Ascending aorta (tissue), 2 donors: ENCODE results near the gene UBE2C. TPM values are rescaled to one million over a fixed set of nuclear protein-coding genes. Genes with fewer than 3 reads are reported as not detected.
A peak's percentile ranks its signal among the peaks of the same experiment; 100 is the strongest.
"Not testable (repeated sequence)": the region's sequence is repeated elsewhere in the genome, so short reads cannot be mapped to it uniquely, and the experiment has no call there.

ENCODE experiments used
- DNase-seq, 2 donors: peaks; one replicate each; pipeline ENCODE4 v3.0.0-alpha.2; 2019; ENCODE audit warnings: low spot score in 2 of 2
- H3K27ac ChIP-seq, 2 donors: fragments of 200-600 bp; sonication (generic); one replicate each; pipeline ENCODE4 v1.5.1; 2016 to 2017; ENCODE audit warnings: mild to moderate bottlenecking in 1 of 2
- H3K27me3 ChIP-seq: fragments of 200-600 bp; sonication (generic); one replicate; pipeline ENCODE4 v1.5.1; 2017
- H3K36me3 ChIP-seq, 2 donors: fragments of 200-600 bp; sonication (generic); one replicate each; pipeline ENCODE4 v1.5.1; 2016
- H3K4me1 ChIP-seq, 2 donors: fragments of 200-600 bp; sonication (generic); one replicate each; pipeline ENCODE4 v1.5.1; 2016 to 2017; ENCODE audit warnings: mild to moderate bottlenecking in 1 of 2
- H3K4me3 ChIP-seq, 2 donors: fragments of 200-600 bp; sonication (generic); one replicate each; pipeline ENCODE4 v1.5.1; 2016 to 2017; ENCODE audit warnings: mild to moderate bottlenecking in 1 of 2
- H3K9me3 ChIP-seq, 2 donors: fragments of 200-600 bp; sonication (generic); one replicate each; pipeline ENCODE4 v1.5.1; 2016
- intact Hi-C: fragments of 100-400 bp; cut with DNase I; formaldehyde crosslinking; loops from one replicate; pipeline ENCODE4 v1.15.1; 2023
- total RNA-seq: library from RNA; depleted of rRNA; stranded (reverse); fragments of >200 nt; gene quantifications from one replicate; pipeline ENCODE4 v1.1.0, GENCODE V29; 2016
- TF ChIP-seq, protein P1 (sequence below), 3 experiments: fragments of 200-600 bp in 2 of 3; fragments of 450-650 bp in 1 of 3; sonication (generic) in 2 of 3; IDR thresholded peaks; one replicate each; pipeline ENCODE4 v1.5.1; 2016 to 2019; ENCODE audit warnings: antibody characterized with exemption in 3 of 3, mild to moderate bottlenecking in 1 of 3, moderate library complexity in 1 of 3

The UBE2C gene
- total RNA-seq, 1 donor from 2014 or later = not detected

DNA sequence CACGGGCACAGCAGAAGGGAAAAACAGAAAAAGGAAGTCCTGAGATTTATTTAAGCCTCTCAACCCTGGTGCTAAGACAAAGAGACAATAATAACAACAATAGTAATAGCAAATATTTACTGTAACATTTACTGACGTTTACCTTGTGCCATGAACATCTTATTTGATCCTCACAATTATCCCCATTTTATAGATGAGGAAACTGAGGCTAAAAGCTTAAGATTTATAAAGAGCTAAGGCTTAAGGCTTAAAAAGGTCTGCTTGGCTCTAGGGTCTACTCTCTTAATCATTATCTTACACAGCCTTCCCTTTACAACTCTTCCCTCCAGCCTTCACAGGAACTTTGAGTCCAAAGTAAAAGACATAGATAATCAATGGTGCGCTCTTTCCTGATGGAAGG lies 24.1 kb upstream of the UBE2C start:
- TF ChIP-seq, protein P1, sequence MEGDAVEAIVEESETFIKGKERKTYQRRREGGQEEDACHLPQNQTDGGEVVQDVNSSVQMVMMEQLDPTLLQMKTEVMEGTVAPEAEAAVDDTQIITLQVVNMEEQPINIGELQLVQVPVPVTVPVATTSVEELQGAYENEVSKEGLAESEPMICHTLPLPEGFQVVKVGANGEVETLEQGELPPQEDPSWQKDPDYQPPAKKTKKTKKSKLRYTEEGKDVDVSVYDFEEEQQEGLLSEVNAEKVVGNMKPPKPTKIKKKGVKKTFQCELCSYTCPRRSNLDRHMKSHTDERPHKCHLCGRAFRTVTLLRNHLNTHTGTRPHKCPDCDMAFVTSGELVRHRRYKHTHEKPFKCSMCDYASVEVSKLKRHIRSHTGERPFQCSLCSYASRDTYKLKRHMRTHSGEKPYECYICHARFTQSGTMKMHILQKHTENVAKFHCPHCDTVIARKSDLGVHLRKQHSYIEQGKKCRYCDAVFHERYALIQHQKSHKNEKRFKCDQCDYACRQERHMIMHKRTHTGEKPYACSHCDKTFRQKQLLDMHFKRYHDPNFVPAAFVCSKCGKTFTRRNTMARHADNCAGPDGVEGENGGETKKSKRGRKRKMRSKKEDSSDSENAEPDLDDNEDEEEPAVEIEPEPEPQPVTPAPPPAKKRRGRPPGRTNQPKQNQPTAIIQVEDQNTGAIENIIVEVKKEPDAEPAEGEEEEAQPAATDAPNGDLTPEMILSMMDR (IDR thresholded peaks at IDR 0.05) = no peak

DNA sequence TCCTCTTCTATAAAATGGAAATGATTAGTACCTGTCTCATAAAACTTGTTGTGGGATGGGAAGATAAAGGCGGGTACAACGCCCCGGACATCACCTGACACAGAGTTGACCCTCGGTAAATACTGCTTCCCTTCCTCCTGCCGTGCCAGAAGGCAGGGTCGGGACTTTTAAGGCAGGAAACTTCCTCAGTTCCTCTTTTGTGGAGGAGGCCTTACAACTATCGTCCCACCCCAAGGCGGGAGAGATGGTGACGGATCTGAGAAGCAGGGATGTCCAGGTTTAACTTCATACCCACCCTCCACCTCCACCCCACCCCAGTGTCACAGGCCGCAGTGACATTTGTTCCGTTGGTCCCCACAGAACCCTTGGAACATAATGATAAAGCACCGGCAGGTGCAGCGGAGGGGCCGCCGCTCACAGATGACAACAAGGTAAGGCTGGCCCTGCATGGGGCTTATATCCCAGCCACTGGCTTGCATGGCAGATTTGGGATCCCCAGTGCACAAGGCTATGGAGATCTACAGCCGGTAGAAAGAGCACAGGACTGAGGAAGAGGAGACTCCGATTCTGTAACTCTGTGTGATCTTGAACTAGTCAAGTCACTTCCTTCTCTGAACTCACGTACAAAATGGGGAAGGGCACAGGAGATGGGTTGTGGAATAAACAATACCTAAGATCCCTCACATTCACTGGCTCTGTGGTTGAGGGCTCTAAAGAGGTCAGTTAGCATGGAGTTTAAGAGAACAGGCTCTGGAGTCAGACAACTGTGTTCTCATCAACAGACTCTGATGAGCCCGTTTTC lies 19.9 kb upstream of the UBE2C start:
- H3K4me1 ChIP-seq = peaks cover 4% of the 10 kb centered on the region in 2 donors
- DNase-seq = no peak
- intact Hi-C loops = loop anchor here (5.0 kb wide), 2 partner anchors 180 to 295 kb away; partner anchors contain the start of genes NCOA5 and ZNF335
- peaks cover 15 to 29% of the 10 kb centered on the region in 2 donors for H3K36me3 ChIP-seq
- H3K4me3 ChIP-seq = peak overlapping the region; percentile 79 to 89
- no peaks in the 10 kb centered on the region for H3K27me3 ChIP-seq
- TF ChIP-seq, protein P1 (IDR thresholded peaks at IDR 0.05) = no peak
- peak overlapping the region; percentile 94 for H3K27ac ChIP-seq
- H3K9me3 ChIP-seq = no peaks in the 10 kb centered on the region

More for the DNA sequence above, 24.1 kb upstream of the UBE2C start:
- Histone ChIP-seq H3K4me1 (peaks cover 4 to 7% of the 10 kb centered on the region in 2 donors), H3K27me3 (no peaks in the 10 kb centered on the region), H3K36me3 (no peaks in the 10 kb centered on the region), H3K9me3 (no peaks in the 10 kb centered on the region), H3K27ac (no peak overlapping the region), H3K4me3 (no peak overlapping the region)
- DNase-seq = no peak
- intact Hi-C loops = no loop called here

- no peak for DNase-seq
- Histone ChIP-seq H3K9me3 (no peaks in the 10 kb centered on the region), H3K4me3 (no peak overlapping the region), H3K36me3 (peaks cover 21 to 38% of the 10 kb centered on the region in 2 donors), H3K27ac (no peak overlapping the region), H3K4me1 (peaks cover 4% of the 10 kb centered on the region in 2 donors), H3K27me3 (no peaks in the 10 kb centered on the region)
- intact Hi-C loops = loop anchor here (5.0 kb wide), 1 partner anchor 136 kb away; the partner anchor contains the start of gene PCIF1
- TF ChIP-seq, protein P1 (IDR thresholded peaks at IDR 0.05) = no peak
These were observed 15.9 kb upstream of the UBE2C start for GRCh38 chr20:45796337-45797065.

- H3K27ac ChIP-seq, DNase-seq, H3K9me3 ChIP-seq, H3K4me3 ChIP-seq, H3K27me3 ChIP-seq, H3K4me1 ChIP-seq: not testable (repeated sequence)
- intact Hi-C loops = loop anchor here (5.0 kb wide), 1 partner anchor 135 kb away; the partner anchor contains the start of gene PCIF1
- H3K36me3 ChIP-seq = peaks cover 31 to 48% of the 10 kb centered on the region in 2 donors
These were observed 14.9 kb upstream of the UBE2C start for GRCh38 chr20:45797510-45797909.

- intact Hi-C loops = loop anchor here (2.0 to 5.0 kb wide), 2 partner anchors 59 to 134 kb away; partner anchors contain the start of genes ACOT8, PCIF1 and ZSWIM3
- not testable (repeated sequence) for H3K27ac ChIP-seq, H3K27me3 ChIP-seq, H3K9me3 ChIP-seq, H3K4me3 ChIP-seq, H3K4me1 ChIP-seq, DNase-seq
- H3K36me3 ChIP-seq = peaks cover 36 to 52% of the 10 kb centered on the region in 2 donors
These were observed 14.5 kb upstream of the UBE2C start for GRCh38 chr20:45797955-45798354.

- H3K4me1 ChIP-seq = no peaks in the 10 kb centered on the region
- DNase-seq = peak in 1 of 2 donors; percentile 82
- H3K36me3 ChIP-seq = peaks cover 47 to 58% of the 10 kb centered on the region in 2 donors
- TF ChIP-seq, protein P1 (IDR thresholded peaks at IDR 0.05) = peak; percentile 70 to 77 (median 75)
- H3K27me3 ChIP-seq = no peaks in the 10 kb centered on the region
- peak overlapping the region; percentile 44 to 51 for H3K27ac ChIP-seq
- no peaks in the 10 kb centered on the region for H3K9me3 ChIP-seq
- no peak overlapping the region for H3K4me3 ChIP-seq
- intact Hi-C loops = loop anchor here (1.0 to 5.0 kb wide), 4 partner anchors 37 to 133 kb away; partner anchors contain the start of genes ACOT8, CTSA, NEURL2 and PCIF1
These were observed 13.4 kb upstream of the UBE2C start for GRCh38 chr20:45798935-45799642.
